Retinal pigment epithelial cell (primary cell): ENCODE results near the gene NPHP4.

ENCODE experiments used
- DNase-seq: peaks from one replicate; pipeline ENCODE4 v3.0.0-alpha.2; 2010; ENCODE audit warnings: low read depth
- H3K4me3 ChIP-seq: 2 replicates; pipeline ENCODE4 v1.5.1; 2011; ENCODE audit warnings: mild to moderate bottlenecking, low read length, control low read depth, moderate library complexity
- TF ChIP-seq, protein P1 (sequence below): conservative IDR thresholded peaks from 2 replicates; pipeline ENCODE4 v1.5.1; 2011; ENCODE audit warnings: low read depth, low read length, control low read depth, inconsistent platforms

NPHP4 gene

DNA sequence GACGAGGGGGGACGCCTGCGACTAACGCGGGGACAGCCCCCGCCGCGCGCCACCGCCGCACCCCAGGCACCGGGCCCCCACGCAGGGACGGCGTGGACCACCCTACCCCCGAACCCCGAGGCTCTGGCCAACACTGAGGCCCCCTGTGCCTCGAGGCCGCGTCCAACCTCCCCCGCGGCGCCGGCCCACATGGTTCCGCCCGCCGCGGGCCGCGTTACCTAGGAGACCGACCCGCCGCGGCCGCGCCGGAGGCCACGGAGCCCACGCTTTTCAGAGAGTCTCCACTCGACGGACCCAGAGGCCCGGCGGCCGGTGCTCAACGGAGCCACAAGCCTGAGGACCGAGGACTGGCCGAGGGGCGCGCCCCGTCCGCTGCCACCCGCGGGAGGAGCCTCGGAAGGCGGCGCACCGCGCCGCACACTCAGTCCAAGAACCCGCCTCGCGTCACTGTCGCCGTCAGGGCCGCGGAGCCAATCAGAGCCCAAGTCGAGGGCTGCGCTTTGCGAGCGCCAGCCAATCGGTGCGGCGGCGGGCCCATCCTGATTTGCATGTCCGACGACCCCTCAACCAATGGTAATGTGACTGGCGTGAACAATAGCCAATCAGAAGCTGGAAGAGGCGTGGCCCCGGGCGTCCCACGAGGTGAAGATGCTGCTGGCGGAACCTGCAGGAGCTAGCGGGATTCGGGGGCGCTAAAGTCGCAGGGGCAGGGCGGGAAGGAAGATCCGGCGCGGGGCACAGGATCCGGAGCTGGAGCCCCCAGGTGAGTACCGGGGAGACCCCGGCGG lies at the start of gene NPHP4:
TSS of gene NPHP4 (minus strand) at position 400 of the 788 bp plus-strand sequence. CDS start 6,136 bp downstream, outside the sequence.
- H3K4me3 ChIP-seq = peak within 1 kb of the TSS; percentile 63
- TF ChIP-seq, protein P1, sequence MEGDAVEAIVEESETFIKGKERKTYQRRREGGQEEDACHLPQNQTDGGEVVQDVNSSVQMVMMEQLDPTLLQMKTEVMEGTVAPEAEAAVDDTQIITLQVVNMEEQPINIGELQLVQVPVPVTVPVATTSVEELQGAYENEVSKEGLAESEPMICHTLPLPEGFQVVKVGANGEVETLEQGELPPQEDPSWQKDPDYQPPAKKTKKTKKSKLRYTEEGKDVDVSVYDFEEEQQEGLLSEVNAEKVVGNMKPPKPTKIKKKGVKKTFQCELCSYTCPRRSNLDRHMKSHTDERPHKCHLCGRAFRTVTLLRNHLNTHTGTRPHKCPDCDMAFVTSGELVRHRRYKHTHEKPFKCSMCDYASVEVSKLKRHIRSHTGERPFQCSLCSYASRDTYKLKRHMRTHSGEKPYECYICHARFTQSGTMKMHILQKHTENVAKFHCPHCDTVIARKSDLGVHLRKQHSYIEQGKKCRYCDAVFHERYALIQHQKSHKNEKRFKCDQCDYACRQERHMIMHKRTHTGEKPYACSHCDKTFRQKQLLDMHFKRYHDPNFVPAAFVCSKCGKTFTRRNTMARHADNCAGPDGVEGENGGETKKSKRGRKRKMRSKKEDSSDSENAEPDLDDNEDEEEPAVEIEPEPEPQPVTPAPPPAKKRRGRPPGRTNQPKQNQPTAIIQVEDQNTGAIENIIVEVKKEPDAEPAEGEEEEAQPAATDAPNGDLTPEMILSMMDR = peak; percentile 3
- DNase-seq = peak; percentile 98

DNA sequence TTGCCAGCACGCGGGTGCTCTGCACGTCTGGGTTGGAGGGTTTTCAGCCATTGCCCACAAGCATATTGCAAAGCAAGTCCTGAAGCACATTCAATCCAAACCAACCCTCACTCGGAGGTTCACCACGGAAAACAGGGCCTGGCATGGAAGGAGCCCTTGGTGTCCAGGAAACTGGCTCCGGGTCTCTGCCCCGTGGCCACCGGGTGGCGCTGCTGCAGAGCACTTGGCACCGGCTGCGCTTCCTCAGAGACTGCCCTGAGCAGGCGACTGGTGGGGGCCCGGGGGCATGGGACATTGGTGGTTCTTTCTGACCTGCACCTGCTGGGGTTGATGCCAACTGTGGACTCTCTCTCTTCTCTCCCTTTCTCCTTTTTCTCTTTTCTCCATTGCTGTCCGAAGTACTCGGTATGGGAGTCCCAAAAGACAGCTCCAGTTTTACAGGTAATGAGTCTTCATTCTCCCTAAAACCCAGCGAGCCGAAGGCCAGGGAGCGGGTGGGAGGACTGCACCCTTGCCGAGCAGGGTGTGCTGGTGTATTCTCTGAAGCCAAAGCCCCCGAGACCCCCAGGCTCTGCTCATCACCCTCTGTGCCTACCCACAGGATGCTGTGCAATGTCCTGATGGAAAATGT lies 49.3 kb upstream of the NPHP4 start:
- no peak overlapping the region for H3K4me3 ChIP-seq
- TF ChIP-seq, protein P1 = peak; percentile 68
- DNase-seq = no peak

DNA sequence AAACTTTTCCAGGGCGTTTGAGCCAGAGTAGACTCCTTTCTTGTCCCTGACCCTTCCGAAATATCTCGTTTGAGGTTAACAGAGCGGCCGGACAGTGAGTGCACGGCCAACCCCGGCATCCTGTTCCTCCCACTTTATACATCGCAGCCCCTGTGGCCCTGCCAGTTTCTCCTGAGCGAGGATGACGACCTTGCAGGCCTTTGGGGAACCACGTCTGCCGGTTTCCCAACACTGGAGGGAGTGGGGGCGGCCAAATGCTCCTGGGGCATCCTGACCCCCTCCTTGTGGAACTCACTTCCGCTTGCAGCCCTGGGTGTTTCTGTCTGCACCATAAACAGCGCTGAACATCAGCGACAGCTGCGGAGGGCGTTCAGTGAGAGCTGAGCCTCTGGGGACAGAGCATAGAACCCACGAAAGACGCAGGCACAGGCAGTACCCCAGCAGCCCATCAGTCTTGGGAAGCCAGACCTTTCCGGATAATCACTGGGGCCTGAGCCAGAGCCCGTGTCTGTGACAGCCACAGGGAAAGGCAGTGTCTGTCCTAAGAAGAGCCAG lies 48.7 kb upstream of the NPHP4 start:
- TF ChIP-seq, protein P1 = no peak
- no peak overlapping the region for H3K4me3 ChIP-seq
- no peak for DNase-seq

DNA sequence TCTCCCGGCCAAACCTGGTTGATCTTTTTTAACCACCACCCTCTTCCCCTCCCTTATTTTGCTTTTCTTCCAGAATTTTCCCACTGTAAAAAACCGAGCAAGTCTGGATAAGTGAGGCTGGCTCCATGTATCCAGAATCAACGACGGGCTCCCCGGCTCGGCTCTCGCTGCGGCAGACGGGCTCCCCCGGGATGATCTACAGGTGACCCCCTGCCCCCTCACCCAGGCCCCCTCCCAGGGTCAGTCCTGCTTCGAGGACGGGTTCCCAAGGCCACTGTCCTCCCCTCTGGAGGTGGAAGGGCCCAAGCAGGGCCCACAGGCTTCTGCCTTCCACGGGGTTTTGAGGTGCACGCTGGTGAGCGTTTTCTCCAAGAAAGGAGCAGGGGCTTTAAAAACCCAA lies 48.2 kb upstream of the NPHP4 start:
- no peak for DNase-seq
- no peak overlapping the region for H3K4me3 ChIP-seq
- TF ChIP-seq, protein P1 = no peak

DNA sequence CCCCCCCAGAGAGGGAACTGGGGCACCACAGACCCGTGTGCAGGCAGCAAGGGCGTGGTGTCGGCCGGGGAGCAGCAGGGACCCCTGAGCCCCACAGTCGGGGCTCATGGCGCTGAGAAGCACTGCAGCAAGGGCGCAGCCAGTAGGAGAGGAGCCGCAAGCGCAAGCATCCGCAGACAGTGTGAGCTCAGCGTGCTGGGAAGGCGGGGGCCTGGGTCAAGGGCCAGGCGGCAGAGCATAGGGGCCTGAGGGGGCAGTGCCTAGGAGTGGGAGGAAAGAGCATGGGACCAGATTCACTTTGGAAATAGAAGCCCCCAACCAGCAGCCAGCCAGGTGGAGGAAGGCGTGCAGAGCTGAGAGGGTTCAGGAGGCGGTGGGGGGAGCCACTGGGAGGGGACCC lies 46.8 kb upstream of the NPHP4 start:
- DNase-seq = no peak
- no peak overlapping the region for H3K4me3 ChIP-seq
- TF ChIP-seq, protein P1 = no peak

DNA sequence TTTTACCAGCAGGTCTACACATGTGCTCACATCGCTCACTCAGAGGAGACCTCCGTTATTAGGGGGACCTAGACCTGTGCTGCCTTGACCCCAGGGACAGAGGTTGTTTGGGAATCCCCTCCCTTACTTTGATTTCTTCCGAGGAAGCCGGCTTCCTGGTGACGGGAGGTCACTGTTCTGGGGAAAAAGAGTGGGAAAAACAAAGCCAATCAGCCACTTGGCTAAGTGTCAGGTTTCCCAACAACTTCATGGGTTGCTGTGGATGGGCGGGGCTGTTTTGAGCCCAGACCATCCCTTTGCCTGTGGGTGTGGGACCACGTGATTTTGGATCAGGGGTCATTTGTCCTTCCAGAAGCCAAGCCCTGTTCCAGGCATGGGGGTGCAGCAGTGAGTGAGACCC lies 46.4 kb upstream of the NPHP4 start:
- no peak overlapping the region for H3K4me3 ChIP-seq
- TF ChIP-seq, protein P1 = no peak
- no peak for DNase-seq

DNA sequence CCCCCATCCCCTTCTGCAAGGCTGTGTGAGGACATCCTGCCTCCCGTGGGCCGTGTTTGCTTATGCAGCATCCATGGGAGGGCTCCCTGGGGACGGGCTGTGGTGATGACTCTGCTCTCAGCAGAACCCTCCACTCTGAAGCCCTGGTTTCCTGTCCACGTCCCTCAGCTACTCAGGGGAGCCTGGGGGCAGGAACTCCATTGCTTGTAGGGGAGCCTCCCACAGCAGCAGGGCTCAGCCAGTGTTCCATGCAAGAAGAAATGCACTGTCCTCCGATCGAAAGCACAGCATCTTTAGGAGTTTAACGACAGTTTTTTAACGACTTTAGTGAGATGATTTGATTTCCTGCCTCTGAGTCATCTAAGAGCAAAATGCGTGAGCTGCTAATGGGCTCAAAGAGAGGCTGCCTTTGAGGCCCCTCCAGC lies 45.1 kb upstream of the NPHP4 start:
- no peak for DNase-seq
- TF ChIP-seq, protein P1 = no peak
- no peak overlapping the region for H3K4me3 ChIP-seq
